A673 (cell line): ENCODE data around the gene SULT1A2.

Source experiments
- EZH2 ChIP-seq: fragments of 200-600 bp; sonication (generic); IDR thresholded peaks from 2 replicates; pipeline ENCODE4 v1.6.1; 2017; ENCODE audit warnings: borderline replicate concordance, low read depth, mild to moderate bottlenecking, mixed read lengths, antibody characterized with exemption, low read length; ENCODE audit not compliant: poor library complexity, severe bottlenecking
- TF ChIP-seq, protein P1 (sequence below): fragments of 300-800, 200-600 bp; sonication (generic); conservative IDR thresholded peaks from 2 replicates; pipeline ENCODE4 v1.5.1; 2017; ENCODE audit warnings: low read depth, mild to moderate bottlenecking, antibody characterized with exemption, low read length, moderate library complexity, mixed read lengths

- TF ChIP-seq, protein P1, sequence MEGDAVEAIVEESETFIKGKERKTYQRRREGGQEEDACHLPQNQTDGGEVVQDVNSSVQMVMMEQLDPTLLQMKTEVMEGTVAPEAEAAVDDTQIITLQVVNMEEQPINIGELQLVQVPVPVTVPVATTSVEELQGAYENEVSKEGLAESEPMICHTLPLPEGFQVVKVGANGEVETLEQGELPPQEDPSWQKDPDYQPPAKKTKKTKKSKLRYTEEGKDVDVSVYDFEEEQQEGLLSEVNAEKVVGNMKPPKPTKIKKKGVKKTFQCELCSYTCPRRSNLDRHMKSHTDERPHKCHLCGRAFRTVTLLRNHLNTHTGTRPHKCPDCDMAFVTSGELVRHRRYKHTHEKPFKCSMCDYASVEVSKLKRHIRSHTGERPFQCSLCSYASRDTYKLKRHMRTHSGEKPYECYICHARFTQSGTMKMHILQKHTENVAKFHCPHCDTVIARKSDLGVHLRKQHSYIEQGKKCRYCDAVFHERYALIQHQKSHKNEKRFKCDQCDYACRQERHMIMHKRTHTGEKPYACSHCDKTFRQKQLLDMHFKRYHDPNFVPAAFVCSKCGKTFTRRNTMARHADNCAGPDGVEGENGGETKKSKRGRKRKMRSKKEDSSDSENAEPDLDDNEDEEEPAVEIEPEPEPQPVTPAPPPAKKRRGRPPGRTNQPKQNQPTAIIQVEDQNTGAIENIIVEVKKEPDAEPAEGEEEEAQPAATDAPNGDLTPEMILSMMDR = no peak
- no peak for TF ChIP-seq EZH2
These were observed 5.5 kb downstream of the SULT1A2 start for GRCh38 chr16:28591355-28591754.
